ENCODE data around the gene RADIL. TPM values are rescaled to one million over a fixed set of nuclear protein-coding genes. Genes with fewer than 3 reads are reported as not detected.

RADIL gene
- total and polyA plus RNA-seq, 2 of the 13 experiments (the other 11 are each of a cell fraction or from before 2014, with no cell fraction given), result 0.05 to 0.09 TPM

GRCh38 chr7:4787541-4787940 lies 96.0 kb downstream of the RADIL start (continued):
- no peak for TF ChIP-seq IRF1 (CRISPR knock-in tag; IDR thresholded peaks at IDR 0.05; ENCODE audit: low read depth)
- no peak for TF ChIP-seq ZNF510 (CRISPR knock-in tag; IDR thresholded peaks at IDR 0.05; ENCODE audit: low read depth)

- Histone ChIP-seq H2AFZ (ENCODE audit: low read length) (no peak overlapping the region), H3K27me3 (ENCODE audit: control insufficient read depth in 1 of 2, insufficient read depth in 2 of 2, low read length in 2 of 2) (no peaks in the 10 kb centered on the region), H3K9ac (ENCODE audit: insufficient read depth, low read depth, low read length) (no peak overlapping the region), H3K9me3 (ENCODE audit: low read length) (no peaks in the 10 kb centered on the region), H3K79me2 (ENCODE audit: insufficient read depth, low read length) (no peaks in the 10 kb centered on the region), H4K20me1 (ENCODE audit: insufficient read depth, low read length) (no peaks in the 10 kb centered on the region), H3K4me1 (ENCODE audit: insufficient read depth, low read length) (no peaks in the 10 kb centered on the region), H3K36me3 (replicated peaks in 1 of 2; ENCODE audit: control insufficient read depth in 1 of 2, insufficient read depth in 2 of 2, low read length in 2 of 2) (peaks cover 19 to 32% of the 10 kb centered on the region in 2 experiments; a peak in 4 of 5 replicates), H3K27ac (ENCODE audit: extremely low read length, insufficient read depth, low read length) (no peak overlapping the region), H3K4me3 (replicated peaks in 1 of 3; ENCODE audit: insufficient read depth in 1 of 3, low read depth in 2 of 3, low read length in 3 of 3) (no peak overlapping the region), H3K4me2 (ENCODE audit: low read depth, low read length) (no peak overlapping the region)
- FAIRE-seq (no peak), DNase-seq (ENCODE audit: low spot score) (no peak), ATAC-seq (no peak)
- in situ Hi-C loops (cut with HindIII; ENCODE audit: extremely low pct_ligation_motif_present, low pct_unique_long_range_greater_than_20kb) (no loop called here), intact Hi-C loops (cut with micrococcal nuclease; ENCODE audit: unreplicated experiment) (no loop called here)
- ChIA-PET POLR2A (no interaction called here), CTCF (ENCODE audit: low intra/inter-chr PET ratio, low total read pairs) (no interaction called here)
- TF ChIP-seq NFE2L2 (IDR thresholded peaks at IDR 0.05; ENCODE audit: low read length), result no peak
- no peak for TF ChIP-seq FOXP4 (CRISPR knock-in tag; IDR thresholded peaks at IDR 0.05)
- no peak for TF ChIP-seq PTBP1 (IDR thresholded peaks at IDR 0.05; ENCODE audit: low read depth, low read length, poor library complexity, severe bottlenecking)
- no peak for TF ChIP-seq FUBP1 (CRISPR knock-in tag; IDR thresholded peaks at IDR 0.05; ENCODE audit: borderline replicate concordance)
- TF ChIP-seq ZBTB10 (CRISPR knock-in tag; IDR thresholded peaks at IDR 0.05; ENCODE audit: borderline replicate concordance), result no peak
- no peak for TF ChIP-seq THAP11 (CRISPR knock-in tag; IDR thresholded peaks at IDR 0.05)
- 100% methylated on average over 8 of the region's 17 CpGs for WGBS (ENCODE audit: low lambda C conversion rate)
- TSS peak; percentile 43 for BruUV-seq (replicated peaks)
Observed at GRCh38 chr7:4786015-4786414, 97.5 kb downstream of the RADIL start.
